T1000 (cell line): ENCODE measurements around the gene ADGRG6.

Experiments used
- DNase-seq: peaks from one replicate; lab custom pipeline; 2025; ENCODE audit warnings: mixed read lengths; lab: John Stamatoyannopoulos, UW

The ADGRG6 gene

GRCh38 chr6:142322066-142322465, 20.3 kb downstream of the ADGRG6 start:
- DNase-seq, result no peak

- DNase-seq, result no peak
Measured at GRCh38 chr6:142322504-142323198, 20.8 kb downstream of the ADGRG6 start.

- no peak for DNase-seq
Measured at GRCh38 chr6:142323377-142323776, 21.6 kb downstream of the ADGRG6 start.

GRCh38 chr6:142324111-142324510, 22.3 kb downstream of the ADGRG6 start:
- DNase-seq, result no peak

GRCh38 chr6:142325111-142325510, 23.3 kb downstream of the ADGRG6 start:
- no peak for DNase-seq

GRCh38 chr6:142326540-142326939, 24.7 kb downstream of the ADGRG6 start:
- no peak for DNase-seq

GRCh38 chr6:142328070-142328469, 26.3 kb downstream of the ADGRG6 start:
- no peak for DNase-seq

- DNase-seq, result no peak
Measured at GRCh38 chr6:142329486-142330113, 27.8 kb downstream of the ADGRG6 start.

- no peak for DNase-seq
Measured at GRCh38 chr6:142331075-142331551, 29.3 kb downstream of the ADGRG6 start.

- DNase-seq, result no peak
Measured at GRCh38 chr6:142331601-142332000, 29.8 kb downstream of the ADGRG6 start.

GRCh38 chr6:142332393-142333098, 30.7 kb downstream of the ADGRG6 start:
- no peak for DNase-seq

GRCh38 chr6:142333431-142333830, 31.6 kb downstream of the ADGRG6 start:
- no peak for DNase-seq

GRCh38 chr6:142334294-142334693, 32.5 kb downstream of the ADGRG6 start:
- DNase-seq, result no peak

GRCh38 chr6:142335415-142335814, 33.6 kb downstream of the ADGRG6 start:
- DNase-seq, result no peak

GRCh38 chr6:142336183-142336582, 34.4 kb downstream of the ADGRG6 start:
- no peak for DNase-seq

- no peak for DNase-seq
Measured at GRCh38 chr6:142336787-142337186, 35.0 kb downstream of the ADGRG6 start.

- no peak for DNase-seq
Measured at GRCh38 chr6:142339113-142339512, 37.3 kb downstream of the ADGRG6 start.

- DNase-seq, result no peak
Measured at GRCh38 chr6:142339968-142340658, 38.3 kb downstream of the ADGRG6 start.

- DNase-seq, result no peak
Measured at GRCh38 chr6:142341855-142342330, 40.1 kb downstream of the ADGRG6 start.

- no peak for DNase-seq
Measured at GRCh38 chr6:142342986-142343385, 41.2 kb downstream of the ADGRG6 start.

GRCh38 chr6:142343938-142344337, 42.1 kb downstream of the ADGRG6 start:
- DNase-seq, result no peak

- DNase-seq, result no peak
Measured at GRCh38 chr6:142345261-142345660, 43.5 kb downstream of the ADGRG6 start.
